MG63 (cell line): Measurements from ENCODE around the gene ZNF554. TPM values are rescaled to one million over a fixed set of nuclear protein-coding genes. Genes with fewer than 3 reads are reported as not detected.
"Not testable (repeated sequence)": the region's sequence is repeated elsewhere in the genome, so short reads cannot be mapped to it uniquely, and the experiment has no call there.

ENCODE experiments used
- DNase-seq: peaks from one replicate; pipeline ENCODE4 v3.0.0-alpha.2; 2020
- H3K27me3 ChIP-seq: fragments of 250-450 bp; sonication (Bioruptor Pico); 2 replicates; pipeline ENCODE4 v1.5.1; 2020; ENCODE audit warnings: mild to moderate bottlenecking, moderate library complexity
- H3K36me3 ChIP-seq: fragments of 250-450 bp; sonication (Bioruptor Pico); 2 replicates; pipeline ENCODE4 v1.5.1; 2020; ENCODE audit warnings: mild to moderate bottlenecking, moderate library complexity
- H3K4me3 ChIP-seq: fragments of 250-450 bp; sonication (Bioruptor Pico); 2 replicates; pipeline ENCODE4 v1.5.1; 2020; ENCODE audit warnings: mild to moderate bottlenecking, moderate library complexity
- H3K9me3 ChIP-seq: fragments of 250-450 bp; sonication (Bioruptor Pico); 2 replicates; pipeline ENCODE4 v1.5.1; 2020; ENCODE audit warnings: mild to moderate bottlenecking, moderate library complexity
- total RNA-seq: library from RNA; depleted of rRNA; stranded (reverse); fragments of >200 nt; shearing (Covaris generic); gene quantifications from 2 replicates; pipeline ENCODE4 v1.2.3, GENCODE V29; 2014; ENCODE audit warnings: low replicate concordance

Gene ZNF554
- total RNA-seq, 1 experiment from 2014 or later = 2.4 TPM

DNA sequence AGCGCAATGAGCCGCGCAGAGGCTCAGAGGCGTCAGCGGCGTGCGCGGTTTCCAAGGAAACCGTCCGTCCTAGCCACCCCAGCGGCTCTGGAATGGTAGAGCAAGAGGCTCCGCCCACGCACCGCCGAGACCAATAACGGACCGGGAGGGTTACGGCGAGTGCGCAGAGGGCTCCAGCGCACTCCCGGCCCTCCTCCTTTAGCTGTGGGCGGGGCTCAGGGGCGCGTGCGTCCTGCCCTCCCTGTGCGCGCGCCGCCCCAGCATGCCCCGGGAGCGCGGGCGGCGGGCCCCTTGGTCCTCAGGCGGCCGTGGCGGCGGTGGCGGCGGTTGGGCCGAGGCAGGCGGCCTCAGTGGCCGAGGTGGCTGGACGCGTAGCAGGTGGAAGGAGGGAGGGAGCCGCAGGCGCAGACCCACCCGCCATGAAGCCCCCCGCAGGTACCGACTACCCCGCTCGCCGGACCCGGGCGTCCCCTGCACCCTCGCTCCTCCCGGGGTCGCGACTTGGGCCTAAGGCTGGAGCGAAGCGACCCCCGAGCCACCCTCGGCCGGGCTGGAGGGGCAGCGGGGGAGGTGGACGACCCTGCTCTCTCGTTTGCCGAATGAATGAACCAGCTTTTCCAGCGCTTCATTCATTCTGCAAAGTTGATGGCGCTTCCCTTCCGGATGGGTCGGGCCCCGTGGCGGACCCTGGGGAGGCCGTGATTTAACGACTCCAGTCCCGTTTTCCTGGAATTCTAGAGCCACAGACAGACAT is 34.2 kb upstream of the ZNF554 start, which contains the start of gene THOP1:
THOP1 (plus strand) TSS at position 260 of the 754 bp plus-strand sequence; CDS start at position 420, 160 bp downstream.
- Histone ChIP-seq H3K9me3 (no peaks in the 10 kb centered on the region), H3K36me3 (peaks cover 6% of the 10 kb centered on the region; the same call in 1 of the 2 replicates), H3K4me3 (peak within 1 kb of the TSS; percentile 83), H3K27me3 (no peaks in the 10 kb centered on the region)
- peak; percentile 98 for DNase-seq

DNA sequence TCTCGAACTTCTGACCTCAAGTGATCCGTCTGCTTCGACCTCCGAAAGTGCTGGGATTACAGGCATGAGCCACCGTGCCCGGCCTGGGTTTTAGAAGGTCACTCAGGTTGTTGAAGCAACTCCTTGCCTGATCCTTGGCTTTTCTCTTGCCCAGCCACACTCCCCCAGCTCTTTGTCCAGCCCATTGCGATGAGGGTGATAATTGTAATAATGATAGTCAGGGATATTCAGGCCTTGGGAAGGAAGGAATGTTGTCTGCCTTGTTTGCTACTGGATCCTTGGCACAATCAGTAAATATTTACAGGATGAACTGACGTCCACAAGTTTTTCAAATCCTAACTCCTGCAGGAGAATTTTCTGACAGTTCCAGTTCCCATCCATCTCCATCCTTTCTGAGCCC is 32.6 kb upstream of the ZNF554 start:
- DNase-seq = no peak
- Histone ChIP-seq H3K36me3 (no peaks in the 10 kb centered on the region; the same call in 1 of the 2 replicates), H3K27me3 (no peaks in the 10 kb centered on the region), H3K4me3 (no peak overlapping the region), H3K9me3 (no peaks in the 10 kb centered on the region)

DNA sequence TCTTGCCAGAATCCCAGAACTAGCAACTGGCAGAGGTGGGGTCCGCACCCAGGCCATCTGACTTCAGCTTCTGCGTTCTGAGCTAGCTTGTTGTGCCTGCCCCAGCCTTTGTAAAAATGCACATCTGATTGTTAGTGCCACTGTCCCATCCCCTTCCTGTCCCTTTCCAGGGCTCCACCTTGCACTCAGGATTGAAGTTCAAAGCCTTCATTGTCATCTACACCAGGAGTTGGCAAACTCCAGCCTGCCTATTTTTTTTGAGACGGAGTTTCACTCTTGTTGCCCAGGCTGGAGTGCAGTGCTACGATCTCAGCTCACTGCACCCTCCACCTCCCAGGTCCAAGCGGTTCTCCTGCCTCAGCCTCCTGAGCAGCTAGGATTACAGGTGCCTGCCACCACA is 31.4 kb upstream of the ZNF554 start:
- H3K4me3 ChIP-seq = no peak overlapping the region
- H3K27me3 ChIP-seq = no peaks in the 10 kb centered on the region
- no peaks in the 10 kb centered on the region; the same call in 1 of the 2 replicates for H3K36me3 ChIP-seq
- DNase-seq = no peak
- no peaks in the 10 kb centered on the region for H3K9me3 ChIP-seq

DNA sequence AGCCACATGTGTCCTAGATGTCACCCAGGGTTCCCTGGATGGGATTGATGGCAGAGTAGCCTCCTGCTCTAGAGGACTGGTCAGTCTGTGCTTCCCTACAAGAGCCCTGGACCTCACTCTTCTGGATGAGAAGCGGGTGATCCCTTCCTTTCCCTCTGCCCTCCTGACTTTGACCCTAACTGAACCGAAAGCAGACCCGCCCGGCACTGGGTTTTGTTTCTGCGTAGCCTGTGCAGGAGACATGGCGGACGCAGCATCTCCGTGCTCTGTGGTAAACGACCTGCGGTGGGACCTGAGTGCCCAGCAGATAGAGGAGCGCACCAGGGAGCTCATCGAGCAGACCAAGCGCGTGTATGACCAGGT is 29.5 kb upstream of the ZNF554 start:
- Histone ChIP-seq H3K9me3 (no peaks in the 10 kb centered on the region), H3K4me3 (no peak overlapping the region), H3K36me3 (no peaks in the 10 kb centered on the region; the same call in none of the 2 replicates), H3K27me3 (no peaks in the 10 kb centered on the region)
- no peak for DNase-seq

DNA sequence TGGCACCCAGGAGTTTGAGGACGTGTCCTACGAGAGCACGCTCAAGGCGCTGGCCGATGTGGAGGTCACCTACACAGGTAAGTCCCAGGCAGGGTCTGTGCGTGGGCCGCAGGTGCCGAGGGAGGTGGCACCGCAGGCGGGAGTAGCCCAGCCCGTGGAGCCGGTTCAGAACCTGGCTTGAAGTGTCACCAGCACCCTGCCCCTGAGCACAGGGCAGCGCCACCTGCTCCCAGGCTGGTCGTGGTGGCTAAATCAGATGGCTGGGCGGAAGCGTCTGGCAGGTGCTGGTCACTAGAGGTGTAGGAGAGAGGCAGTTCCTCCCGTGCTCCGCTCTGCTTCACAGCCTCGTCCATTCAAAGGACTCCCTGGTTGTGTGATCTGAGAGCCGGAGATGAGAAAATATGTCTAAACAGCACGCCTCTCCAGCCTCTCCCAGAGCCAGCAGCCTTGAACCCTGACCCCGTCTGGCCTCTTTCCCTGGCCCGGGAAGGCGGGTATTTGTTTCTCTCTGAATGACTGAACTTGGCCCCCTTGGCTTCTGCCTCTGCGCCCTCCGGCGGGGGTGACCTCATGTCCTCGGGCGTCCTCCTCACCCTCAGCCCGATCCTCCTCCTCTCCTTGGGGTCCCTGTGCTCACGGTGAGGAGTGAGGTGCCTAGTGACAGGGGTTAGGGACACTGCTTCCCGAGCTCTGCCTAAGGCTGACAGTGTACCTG is 29.0 kb upstream of the ZNF554 start:
- Histone ChIP-seq H3K27me3 (no peaks in the 10 kb centered on the region), H3K36me3 (no peaks in the 10 kb centered on the region; the same call in none of the 2 replicates), H3K4me3 (no peak overlapping the region), H3K9me3 (no peaks in the 10 kb centered on the region)
- no peak for DNase-seq

DNA sequence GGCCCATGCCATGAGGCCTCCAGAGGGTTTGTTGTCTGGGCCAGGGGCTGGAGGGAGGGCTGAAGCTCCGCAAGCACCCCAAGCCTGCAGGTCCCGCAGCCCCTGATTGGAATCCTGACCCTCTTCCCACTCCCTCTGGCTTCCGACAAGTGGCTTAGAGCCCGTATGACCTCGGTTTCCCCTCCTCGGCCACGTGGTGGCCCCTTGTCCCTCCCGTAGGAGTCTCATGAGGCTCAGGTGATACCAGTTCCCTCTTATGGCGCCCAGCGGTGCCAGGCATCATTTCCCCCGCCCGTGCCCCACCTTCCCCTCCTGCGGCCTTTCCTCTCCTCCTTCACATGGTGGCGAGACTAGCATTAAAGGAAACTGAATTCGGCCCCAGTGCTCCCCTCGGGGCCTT is 28.2 kb upstream of the ZNF554 start:
- Histone ChIP-seq H3K9me3 (no peaks in the 10 kb centered on the region), H3K36me3 (no peaks in the 10 kb centered on the region; the same call in none of the 2 replicates), H3K27me3 (no peaks in the 10 kb centered on the region), H3K4me3 (no peak overlapping the region)
- no peak for DNase-seq

DNA sequence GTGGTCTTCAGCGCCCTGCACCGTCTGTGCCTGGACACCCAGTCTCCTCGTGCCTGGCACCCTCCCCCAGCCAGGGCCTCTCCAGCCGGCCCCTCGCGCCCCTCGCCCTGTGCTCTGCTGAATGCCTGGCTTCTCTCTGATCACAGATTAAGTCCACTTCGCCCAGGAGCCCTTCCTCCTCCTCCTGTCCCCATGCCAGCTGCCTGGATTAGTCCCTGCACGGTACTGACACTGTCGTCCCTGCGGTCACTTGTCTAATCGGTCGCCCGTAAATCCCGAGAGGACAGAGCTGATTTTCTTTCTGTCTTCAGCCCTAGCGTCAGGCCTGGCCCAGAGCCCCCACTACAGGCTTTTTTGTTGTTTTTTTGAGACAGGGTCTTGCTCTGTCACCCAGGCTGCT is 27.8 kb upstream of the ZNF554 start:
- no peaks in the 10 kb centered on the region; the same call in none of the 2 replicates for H3K36me3 ChIP-seq
- no peak for DNase-seq
- H3K27me3 ChIP-seq = no peaks in the 10 kb centered on the region
- H3K9me3 ChIP-seq = no peaks in the 10 kb centered on the region
- no peak overlapping the region for H3K4me3 ChIP-seq

DNA sequence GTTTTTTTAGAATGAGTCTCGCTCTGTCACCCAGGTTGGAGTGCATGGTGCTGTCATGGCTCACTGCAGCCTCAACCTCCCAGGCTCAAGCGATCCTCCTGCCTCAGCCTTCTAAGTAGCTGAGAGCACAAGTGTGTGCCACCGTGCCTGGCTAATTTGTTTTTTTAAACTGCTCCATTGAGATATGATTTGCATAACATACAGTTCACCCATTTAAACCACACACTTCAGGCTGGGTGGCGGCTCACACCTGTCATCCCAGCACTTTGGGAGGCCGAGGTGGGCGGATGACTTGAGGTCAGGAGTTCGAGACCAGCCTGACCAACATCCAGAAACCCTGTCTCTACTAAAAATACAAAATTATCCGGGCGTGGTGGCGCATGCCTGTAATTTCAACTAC is 27.0 kb upstream of the ZNF554 start:
- H3K9me3 ChIP-seq, DNase-seq, H3K27me3 ChIP-seq, H3K4me3 ChIP-seq, H3K36me3 ChIP-seq: not testable (repeated sequence)

DNA sequence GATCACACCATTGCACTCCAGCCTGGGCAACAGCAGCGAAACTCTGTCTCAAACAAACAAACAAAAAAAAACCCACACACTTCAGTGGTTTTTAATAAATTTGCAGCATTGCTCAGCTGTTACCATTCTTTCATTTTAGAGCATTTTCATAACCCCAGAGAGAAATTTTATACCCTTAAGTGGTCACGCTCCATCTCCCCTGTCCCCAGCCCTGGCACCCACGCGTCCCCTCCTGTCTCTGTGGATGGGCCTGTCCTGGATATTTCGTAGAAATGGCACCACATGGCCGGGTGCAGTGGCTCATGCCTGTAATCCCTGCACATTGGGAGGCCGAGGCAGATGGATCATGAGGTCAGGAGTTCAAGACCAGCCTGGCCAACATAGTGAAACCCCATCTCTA is 26.5 kb upstream of the ZNF554 start:
- Histone ChIP-seq H3K27me3 (no peaks in the 10 kb centered on the region), H3K4me3 (no peak overlapping the region), H3K36me3 (no peaks in the 10 kb centered on the region; the same call in 1 of the 2 replicates), H3K9me3 (no peaks in the 10 kb centered on the region)
- DNase-seq = no peak

DNA sequence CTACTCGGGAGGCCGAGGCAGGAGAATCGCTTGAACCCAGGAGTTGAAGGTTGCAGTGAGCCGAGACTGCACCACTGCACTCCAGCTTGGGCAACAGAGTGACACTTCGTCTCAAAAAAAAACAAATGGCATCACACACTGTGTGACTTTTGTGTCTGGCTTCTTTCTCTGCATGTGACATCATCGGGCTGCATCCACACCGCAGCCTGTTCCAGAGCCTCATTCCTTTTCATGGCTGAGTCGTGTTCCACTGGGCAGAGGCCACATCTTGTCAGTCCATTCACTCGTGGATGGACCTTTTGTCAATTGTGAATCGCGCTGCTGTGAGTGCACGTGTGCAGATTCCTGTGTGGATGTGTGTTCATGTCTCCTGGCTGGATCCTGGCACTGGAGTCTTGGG is 26.1 kb upstream of the ZNF554 start:
- no peaks in the 10 kb centered on the region for H3K9me3 ChIP-seq
- no peaks in the 10 kb centered on the region; the same call in 1 of the 2 replicates for H3K36me3 ChIP-seq
- no peak overlapping the region for H3K4me3 ChIP-seq
- H3K27me3 ChIP-seq = no peaks in the 10 kb centered on the region
- no peak for DNase-seq

DNA sequence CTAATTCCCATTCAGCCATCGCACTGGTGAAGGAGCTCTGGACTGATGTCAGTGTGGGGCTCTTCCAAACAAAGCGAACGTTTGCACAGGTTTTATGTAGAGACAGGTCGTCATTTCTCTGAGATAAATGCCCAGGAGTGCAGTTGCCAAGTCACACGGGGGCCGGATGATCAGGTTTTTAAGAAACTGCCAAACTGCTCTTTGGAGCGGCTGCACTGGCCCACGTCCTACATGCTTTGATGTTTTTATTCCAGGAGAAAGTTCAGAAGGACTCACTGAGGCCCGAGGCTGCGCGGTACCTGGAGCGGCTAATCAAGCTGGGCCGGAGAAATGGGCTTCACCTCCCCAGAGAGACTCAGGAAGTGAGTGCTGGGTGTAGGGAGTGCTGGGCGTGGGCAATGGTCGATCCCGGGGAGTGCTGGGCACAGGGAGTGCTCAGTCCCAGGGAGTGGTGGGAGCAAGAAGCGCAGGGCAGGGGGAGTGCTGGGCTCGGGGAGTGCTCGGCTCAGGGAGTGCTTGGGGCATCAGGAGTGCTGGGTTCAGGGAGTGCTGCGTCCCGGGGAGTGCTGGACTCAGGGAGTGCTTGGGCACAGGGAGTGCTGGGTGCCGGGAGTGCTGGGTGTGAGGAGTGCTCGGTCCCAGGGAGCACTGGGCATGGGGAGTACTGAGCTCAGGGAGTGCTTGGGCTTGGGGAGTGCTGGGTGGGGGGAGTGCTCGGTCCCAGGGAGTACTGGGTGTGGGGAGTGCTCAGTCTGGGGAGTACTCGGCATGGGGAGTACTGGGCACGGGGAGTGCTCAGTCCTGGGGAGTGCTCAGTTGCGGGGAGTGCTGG is 23.6 kb upstream of the ZNF554 start:
- no peak overlapping the region for H3K4me3 ChIP-seq

DNA sequence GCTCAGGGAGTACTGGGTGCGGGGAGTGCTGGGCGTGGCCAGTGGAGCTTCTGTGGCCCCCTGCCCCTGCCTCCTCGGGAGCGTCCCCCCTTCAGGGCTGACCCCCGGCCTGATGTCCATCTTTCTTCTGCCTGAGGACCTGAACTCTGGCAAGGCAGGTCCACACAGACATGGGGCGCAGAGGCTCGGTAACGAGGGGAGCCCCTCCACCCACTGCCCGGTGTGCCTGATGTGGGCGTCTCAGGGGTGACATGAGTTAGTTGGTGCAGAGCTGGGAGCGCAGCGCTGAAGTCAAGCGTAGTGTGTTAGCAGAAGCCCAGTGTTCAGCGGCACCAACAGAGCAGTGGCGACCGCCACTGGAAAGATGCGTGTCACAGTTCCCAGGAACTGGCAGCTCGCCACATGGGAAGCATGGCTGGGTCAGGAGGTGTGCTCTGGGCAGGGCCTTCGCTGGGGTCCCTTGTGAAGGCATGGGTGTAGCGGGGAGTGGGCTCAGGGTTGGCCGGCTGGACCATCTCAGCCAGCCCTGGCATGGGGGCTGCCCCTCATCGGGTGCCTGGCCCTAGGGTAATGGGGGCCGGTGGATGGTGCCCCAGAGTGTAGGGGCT is 22.9 kb upstream of the ZNF554 start:
- no peak for DNase-seq

More for the DNA sequence above, 23.6 kb upstream of the ZNF554 start:
- Histone ChIP-seq H3K9me3 (no peaks in the 10 kb centered on the region), H3K27me3 (no peaks in the 10 kb centered on the region), H3K36me3 (no peaks in the 10 kb centered on the region; the same call in 1 of the 2 replicates)
- no peak for DNase-seq

DNA sequence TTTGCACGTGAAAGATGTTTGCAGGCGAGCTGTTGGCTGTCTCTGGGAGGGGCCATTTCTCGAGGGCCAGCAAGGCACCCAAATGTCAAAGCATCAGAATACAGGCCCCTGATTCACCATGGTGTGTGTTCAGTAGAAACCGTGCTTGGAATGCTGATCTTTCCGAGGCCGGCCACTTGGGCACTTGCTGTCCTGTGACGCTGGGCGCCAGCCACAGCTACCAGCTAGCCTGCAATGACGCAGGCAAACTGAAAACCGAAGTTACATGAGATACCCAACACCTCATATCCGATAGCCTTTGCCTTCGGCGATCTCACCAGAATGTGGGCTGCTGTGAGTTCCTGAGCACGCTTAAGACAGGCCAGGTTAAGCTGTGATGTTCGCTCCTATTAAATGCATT is 22.4 kb upstream of the ZNF554 start:
- H3K4me3 ChIP-seq = no peak overlapping the region
- H3K27me3 ChIP-seq = no peaks in the 10 kb centered on the region
- no peaks in the 10 kb centered on the region for H3K9me3 ChIP-seq
- no peaks in the 10 kb centered on the region; the same call in 1 of the 2 replicates for H3K36me3 ChIP-seq
- no peak for DNase-seq

More for the DNA sequence above, 22.9 kb upstream of the ZNF554 start:
- no peaks in the 10 kb centered on the region; the same call in 1 of the 2 replicates for H3K36me3 ChIP-seq
- no peaks in the 10 kb centered on the region for H3K9me3 ChIP-seq
- no peak overlapping the region for H3K4me3 ChIP-seq
- no peaks in the 10 kb centered on the region for H3K27me3 ChIP-seq

DNA sequence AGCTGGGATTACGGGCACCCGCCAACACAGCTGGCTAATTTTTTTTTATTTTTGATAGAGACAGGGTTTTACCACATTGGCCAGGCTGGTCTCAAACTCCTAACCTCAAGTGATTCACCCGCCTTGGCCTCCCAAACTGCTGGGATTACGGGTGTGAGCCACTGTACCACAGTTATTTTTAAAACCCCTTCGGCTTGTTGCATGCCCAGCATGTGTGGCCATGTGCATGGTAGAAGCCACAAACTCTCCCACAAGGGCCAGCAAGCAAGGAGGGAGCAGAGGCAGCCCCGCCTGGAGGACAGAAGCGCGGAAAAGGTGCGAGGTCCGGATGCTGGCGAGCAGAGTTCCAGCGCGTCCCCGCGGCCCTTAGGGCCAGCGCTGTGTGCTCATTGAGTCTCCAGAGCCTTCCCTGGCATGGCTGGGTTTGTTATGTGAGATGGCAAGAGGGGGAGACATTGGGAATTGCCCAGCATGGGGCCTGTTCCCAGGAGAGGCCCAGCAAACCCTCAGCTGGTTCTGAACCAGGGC is 21.4 kb upstream of the ZNF554 start:
- Histone ChIP-seq H3K27me3 (no peaks in the 10 kb centered on the region), H3K4me3 (no peak overlapping the region), H3K9me3 (no peaks in the 10 kb centered on the region), H3K36me3 (no peaks in the 10 kb centered on the region; the same call in 1 of the 2 replicates)
- DNase-seq = no peak

DNA sequence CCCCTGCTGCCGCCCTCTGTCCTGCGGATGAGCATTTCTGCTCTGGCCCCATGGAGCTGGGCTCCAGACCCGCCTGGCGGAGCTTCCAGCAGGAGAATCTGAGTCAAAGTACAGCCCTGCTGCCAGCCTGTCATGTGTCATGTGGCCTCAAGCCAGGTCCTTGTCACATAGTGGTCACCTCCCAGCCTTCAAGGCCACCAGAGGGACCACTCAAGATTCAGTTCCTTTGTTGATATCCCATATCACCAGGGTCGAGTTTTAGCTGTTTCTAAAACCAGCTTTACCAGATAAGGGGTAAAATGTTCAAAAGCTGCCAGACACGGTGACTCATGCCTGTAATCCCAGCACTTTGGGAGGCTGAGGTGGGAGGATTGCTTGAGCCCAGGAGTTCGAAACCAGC is 20.9 kb upstream of the ZNF554 start:
- Histone ChIP-seq H3K36me3 (no peaks in the 10 kb centered on the region; the same call in 1 of the 2 replicates), H3K27me3 (no peaks in the 10 kb centered on the region), H3K9me3 (no peaks in the 10 kb centered on the region), H3K4me3 (no peak overlapping the region)
- DNase-seq = peak; percentile 27
